ENCODE measurements around the gene SH3RF3. TPM values are rescaled to one million over a fixed set of nuclear protein-coding genes. Genes with fewer than 3 reads are reported as not detected.

SH3RF3 gene
- total RNA-seq, 1 experiment from 2014 or later, result 0.87 TPM

- DNase-seq (ENCODE audit: low spot score), result no peak
Observed at GRCh38 chr2:109139002-109139401, 10.0 kb downstream of the SH3RF3 start.

- no peak for DNase-seq (ENCODE audit: low spot score)
Observed at GRCh38 chr2:109139865-109140396, 10.9 kb downstream of the SH3RF3 start.

- DNase-seq (ENCODE audit: low spot score), result no peak
Observed at GRCh38 chr2:109141006-109141600, 12.1 kb downstream of the SH3RF3 start.

- no peak for DNase-seq (ENCODE audit: low spot score)
Observed at GRCh38 chr2:109141727-109142283, 12.8 kb downstream of the SH3RF3 start.

- no peak for DNase-seq (ENCODE audit: low spot score)
Observed at GRCh38 chr2:109142416-109143210, 13.6 kb downstream of the SH3RF3 start.

GRCh38 chr2:109143214-109144187 is 14.5 kb downstream of the SH3RF3 start:
- no peak for DNase-seq (ENCODE audit: low spot score)

- no peak for DNase-seq (ENCODE audit: low spot score)
Observed at GRCh38 chr2:109144271-109144670, 15.3 kb downstream of the SH3RF3 start.

- DNase-seq (ENCODE audit: low spot score), result no peak
Observed at GRCh38 chr2:109144721-109145120, 15.7 kb downstream of the SH3RF3 start.

- DNase-seq (ENCODE audit: low spot score), result no peak
Observed at GRCh38 chr2:109145286-109145685, 16.3 kb downstream of the SH3RF3 start.

- DNase-seq (ENCODE audit: low spot score), result no peak
Observed at GRCh38 chr2:109147405-109147804, 18.4 kb downstream of the SH3RF3 start.

GRCh38 chr2:109148117-109148746 is 19.2 kb downstream of the SH3RF3 start:
- no peak for DNase-seq (ENCODE audit: low spot score)

GRCh38 chr2:109148991-109149645 is 20.1 kb downstream of the SH3RF3 start:
- DNase-seq (ENCODE audit: low spot score), result no peak

- DNase-seq (ENCODE audit: low spot score), result no peak
Observed at GRCh38 chr2:109150559-109150958, 21.6 kb downstream of the SH3RF3 start.

- no peak for DNase-seq (ENCODE audit: low spot score)
Observed at GRCh38 chr2:109151519-109151918, 22.5 kb downstream of the SH3RF3 start.

GRCh38 chr2:109153005-109153784 is 24.2 kb downstream of the SH3RF3 start:
- no peak for DNase-seq (ENCODE audit: low spot score)

GRCh38 chr2:109153807-109154206 is 24.8 kb downstream of the SH3RF3 start:
- no peak for DNase-seq (ENCODE audit: low spot score)

GRCh38 chr2:109154226-109154625 is 25.2 kb downstream of the SH3RF3 start:
- no peak for DNase-seq (ENCODE audit: low spot score)

- DNase-seq (ENCODE audit: low spot score), result no peak
Observed at GRCh38 chr2:109155553-109156451, 26.8 kb downstream of the SH3RF3 start.
